Measurements from ENCODE around the gene FYN. TPM values are rescaled to one million over a fixed set of nuclear protein-coding genes. Genes with fewer than 3 reads are reported as not detected.

The FYN gene
- total RNA-seq, 1 experiment from 2014 or later: 18.5 TPM

GRCh38 chr6:111696814-111697213 is 176.4 kb downstream of the FYN start:
- H3K9me2 ChIP-seq (ENCODE audit: insufficient read depth): no peaks in the 10 kb centered on the region
- no peak overlapping the region for H3K27ac ChIP-seq (ENCODE audit: low read depth, low read length)
- H3K27me3 ChIP-seq (ENCODE audit: insufficient read depth, low read length): no peaks in the 10 kb centered on the region
- peaks cover 7 to 9% of the 10 kb centered on the region in 2 experiments; a peak in 2 of 4 replicates for H3K4me1 ChIP-seq (ENCODE audit: control insufficient read depth in 1 of 2, insufficient read depth in 2 of 2, low read length in 2 of 2)
- H2AFZ ChIP-seq (ENCODE audit: low read depth, low read length, poor library complexity, severe bottlenecking): no peak overlapping the region
- no peaks in the 10 kb centered on the region for H3K79me2 ChIP-seq (ENCODE audit: insufficient read depth, low read length)
- CTCF ChIA-PET: interaction anchor here (1.2 kb wide), 1 partner anchor 13 kb away, joined by 4 read pairs; no protein-coding TSS in a partner anchor
- DNase-seq (ENCODE audit: low read depth, low spot score) (no peak), ATAC-seq (no peak)
- no peak overlapping the region for H3K4me2 ChIP-seq (ENCODE audit: low read length)
- no peaks in the 10 kb centered on the region for H3K9me3 ChIP-seq (ENCODE audit: control insufficient read depth in 1 of 2, insufficient read depth in 1 of 2, low read depth in 1 of 2, low read length in 2 of 2)
- no TSS peak for BruUV-seq (replicated peaks)
- no peaks in the 10 kb centered on the region for H4K20me1 ChIP-seq (ENCODE audit: insufficient read depth)
- H3K9ac ChIP-seq (ENCODE audit: low read length): no peak overlapping the region
- intact Hi-C loops (cut with micrococcal nuclease): no loop called here
- RAD21 ChIA-PET (ENCODE audit: low non-redundant PET in 1 of 2, low total read pairs in 2 of 2, uncharacterized antibody in 2 of 2, unreplicated experiment in 2 of 2): no interaction called here
- H3K4me3 ChIP-seq (replicated peaks in 1 of 2; ENCODE audit: low read depth in 1 of 2, low read length in 2 of 2): no peak overlapping the region
- no peaks in the 10 kb centered on the region for H3K36me3 ChIP-seq (ENCODE audit: control insufficient read depth in 1 of 2, insufficient read depth in 2 of 2, low read length in 2 of 2)
- POLR2A ChIA-PET: no interaction called here
- TF ChIP-seq ZFX (IDR thresholded peaks at IDR 0.05): no peak
- no peak for TF ChIP-seq REST (IDR thresholded peaks at IDR 0.05; ENCODE audit: low read depth)
- no peak for TF ChIP-seq POLR2AphosphoS5 (IDR thresholded peaks at IDR 0.05; ENCODE audit: low read depth, low read length)
- TF ChIP-seq EZH2phosphoT487 (IDR thresholded peaks at IDR 0.05; ENCODE audit: borderline replicate concordance): no peak
- TF ChIP-seq JUND (IDR thresholded peaks at IDR 0.05): no peak
- no peak for TF ChIP-seq CEBPB (IDR thresholded peaks at IDR 0.05; ENCODE audit: low read depth)
- no peak for TF ChIP-seq YY1 (IDR thresholded peaks at IDR 0.05; ENCODE audit: extremely low read depth, insufficient replicate concordance, low read depth, low read length)
- TF ChIP-seq EGR1 (IDR thresholded peaks at IDR 0.05; ENCODE audit: low read depth): no peak
- no peak for TF ChIP-seq SP1 (IDR thresholded peaks at IDR 0.05; ENCODE audit: low read depth)
- TF ChIP-seq ZBTB33 (IDR thresholded peaks at IDR 0.05; ENCODE audit: extremely low read depth, insufficient replicate concordance, low read length): no peak
